Medulla oblongata (tissue), 1 donor: ENCODE results near the gene DDAH2.
"Not testable (repeated sequence)": the region's sequence is repeated elsewhere in the genome, so short reads cannot be mapped to it uniquely, and the experiment has no call there.

Source experiments
- DNase-seq: peaks from one replicate; pipeline ENCODE4 v3.0.0-alpha.2; 2015; ENCODE audit errors: extremely low spot score

DDAH2 gene

DNA sequence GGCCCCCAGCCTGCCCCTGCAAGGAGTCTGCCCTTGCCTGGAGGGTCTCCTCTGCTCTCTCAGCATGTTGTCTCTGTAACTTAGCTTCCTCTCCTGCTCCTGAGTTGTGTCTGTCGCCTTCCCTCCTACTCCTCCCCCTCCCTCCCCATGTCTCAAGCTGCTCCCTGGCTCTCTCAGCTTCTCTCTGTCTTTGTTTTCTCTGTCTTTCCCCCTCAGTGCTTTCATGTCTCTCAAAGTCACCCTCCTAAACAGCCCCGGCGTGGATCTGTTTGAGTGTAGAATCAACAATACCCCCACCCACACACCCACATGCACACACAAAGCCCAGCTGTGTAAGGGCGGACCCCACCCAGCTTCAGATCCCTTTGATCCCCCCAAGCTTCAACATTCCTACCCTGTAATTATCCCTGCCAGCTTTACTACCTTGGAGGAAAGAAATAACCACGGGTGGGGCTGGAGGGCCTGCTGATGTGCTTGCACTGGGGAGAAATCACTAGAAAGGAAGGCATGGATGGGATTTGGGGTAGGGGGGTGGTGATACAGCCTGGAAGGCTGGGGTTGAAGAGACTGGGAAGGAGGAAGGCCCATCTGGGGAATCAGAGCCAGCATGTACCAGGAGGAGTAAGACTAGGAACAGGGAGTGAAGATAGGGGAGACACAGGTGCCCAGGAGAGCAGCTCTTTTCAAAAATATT, 15.0 kb downstream of the DDAH2 start:
- no peak for DNase-seq

GRCh38 chr6:31713465-31713864, 15.6 kb downstream of the DDAH2 start:
- no peak for DNase-seq

DNA sequence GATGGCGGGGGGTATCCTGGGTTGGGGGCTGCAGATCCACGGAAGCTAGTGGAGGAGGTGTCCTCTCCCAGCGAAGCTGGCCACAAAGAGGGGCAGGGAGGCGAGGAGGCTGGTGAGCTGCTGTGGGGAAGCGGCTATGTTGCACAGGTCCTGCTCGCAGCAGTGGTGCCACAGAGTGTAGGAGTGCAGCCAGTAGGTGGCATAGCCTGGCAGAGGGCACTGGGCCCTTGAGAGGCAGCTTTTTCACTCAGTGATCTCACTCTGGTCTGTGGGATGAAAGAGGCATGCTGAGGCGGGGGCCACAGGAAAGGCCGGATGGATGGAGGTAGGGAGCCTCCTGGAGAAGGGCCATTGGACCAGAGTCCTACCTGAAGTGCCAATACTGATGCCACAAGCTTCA, 16.8 kb downstream of the DDAH2 start:
- no peak for DNase-seq

GRCh38 chr6:31711233-31711632, 17.9 kb downstream of the DDAH2 start:
- DNase-seq = no peak

- no peak for DNase-seq
Observed at GRCh38 chr6:31710523-31711219, 18.4 kb downstream of the DDAH2 start.

DNA sequence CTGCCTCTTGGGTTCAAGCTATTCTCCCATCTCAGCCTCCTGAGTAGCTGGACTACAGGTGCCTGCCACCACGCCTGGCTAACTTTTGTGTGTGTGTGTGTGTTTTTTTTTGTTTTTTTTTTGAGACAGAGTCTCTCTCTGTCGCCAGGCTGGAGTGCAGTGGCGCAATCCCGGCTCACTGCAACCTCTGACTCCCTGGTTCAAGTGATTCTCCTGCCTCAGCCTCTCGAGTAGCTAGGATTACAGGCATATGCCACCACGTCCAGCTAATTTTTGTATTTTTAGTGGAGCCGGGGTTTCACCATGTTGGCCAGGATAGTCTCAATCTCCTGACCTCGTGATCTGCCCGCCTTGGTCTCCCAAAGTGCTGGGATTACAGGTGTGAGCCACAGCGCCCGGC, 19.9 kb downstream of the DDAH2 start:
- DNase-seq = not testable (repeated sequence)

GRCh38 chr6:31708224-31708623, 20.9 kb downstream of the DDAH2 start:
- no peak for DNase-seq

GRCh38 chr6:31707701-31708100, 21.4 kb downstream of the DDAH2 start:
- DNase-seq = no peak

DNA sequence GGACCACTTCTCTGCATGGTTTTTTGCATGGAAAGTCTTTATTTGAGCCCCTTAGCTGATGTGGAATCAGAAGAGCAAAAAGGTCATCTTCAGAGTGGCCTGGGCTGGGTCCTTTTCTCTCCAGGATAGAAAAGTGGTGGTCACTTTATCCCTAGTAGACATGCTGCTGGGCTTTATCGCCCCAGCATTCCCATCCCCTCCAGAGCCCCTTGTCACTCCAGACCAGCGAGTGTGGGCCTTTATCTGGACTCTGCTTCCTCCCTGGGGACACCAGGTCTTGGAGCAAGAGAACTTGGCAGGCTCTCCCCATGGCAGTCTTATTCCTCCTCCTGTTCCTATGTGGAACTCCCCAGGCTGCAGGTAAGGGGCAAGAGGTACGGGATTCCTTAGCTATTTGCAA, 22.5 kb downstream of the DDAH2 start, which contains the start of gene LY6G6F:
Gene LY6G6F (plus strand): TSS at position 268 of the 400 bp plus-strand sequence. CDS start 41 bp downstream, at position 309.
- no peak for DNase-seq

DNA sequence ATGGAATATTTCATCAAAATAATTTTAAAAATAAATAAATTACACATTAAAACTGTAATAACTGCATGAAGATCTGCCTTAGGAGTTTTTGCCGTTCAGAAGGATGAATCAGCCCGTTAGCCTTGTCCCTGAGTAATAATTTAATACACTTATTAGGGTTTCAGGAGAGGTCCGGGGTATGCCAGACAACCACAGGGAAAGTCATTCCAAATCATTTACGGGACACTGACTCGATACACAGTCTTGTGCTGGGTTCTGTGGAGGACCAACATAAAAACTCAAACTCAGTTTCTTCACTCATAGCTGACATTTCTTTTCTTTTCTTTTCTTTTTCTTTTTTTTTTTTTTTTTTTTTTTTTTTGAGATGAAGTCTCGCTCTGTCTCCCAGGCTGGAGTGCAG, 23.2 kb downstream of the DDAH2 start:
- DNase-seq = no peak

DNA sequence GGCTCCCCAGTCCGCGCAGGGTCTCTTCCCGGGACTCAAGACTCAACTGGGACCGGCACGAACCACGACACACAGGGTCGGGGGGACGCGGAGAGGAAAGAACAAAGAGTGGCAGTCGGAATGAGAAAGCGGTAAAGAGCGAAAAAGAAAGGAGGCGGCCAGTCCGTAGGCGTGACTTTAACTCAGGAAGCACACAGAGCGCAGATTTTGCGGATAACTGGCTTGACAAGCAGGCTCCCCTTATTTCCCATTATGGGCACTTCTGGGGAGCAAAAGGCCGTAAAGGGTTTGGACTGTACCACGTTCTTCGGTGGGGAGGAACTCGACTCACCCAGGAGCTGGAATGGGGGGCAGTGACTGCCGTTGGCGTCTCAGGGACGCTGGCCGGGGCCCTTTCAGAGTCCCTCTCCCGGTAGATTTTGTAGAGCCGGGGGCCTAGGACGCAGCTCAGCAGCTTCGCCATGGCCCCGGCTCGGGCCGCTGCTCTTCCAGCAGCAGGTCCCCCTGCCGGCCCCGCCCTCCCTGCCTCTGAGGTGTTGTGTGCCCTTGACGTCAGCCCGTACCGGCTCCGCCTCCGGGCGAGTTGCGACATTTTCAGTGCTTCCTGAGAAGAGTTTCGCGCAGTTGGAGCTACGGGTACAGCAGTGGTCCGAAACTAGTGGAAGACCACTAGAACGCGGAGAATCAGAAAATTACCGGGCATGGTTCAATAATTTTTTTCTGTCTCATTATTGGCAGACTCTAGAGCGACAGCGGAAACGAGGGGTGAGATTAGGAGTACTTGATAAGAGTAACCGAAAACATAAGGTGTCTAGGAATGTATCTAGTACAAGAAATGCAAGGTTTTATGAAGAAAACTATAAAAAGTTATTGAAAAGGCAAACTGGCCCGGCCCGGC, 26.0 kb downstream of the DDAH2 start, which contains the start of gene ABHD16A:
Gene ABHD16A (minus strand): TSS at position 506 of the 898 bp plus-strand sequence. CDS start 43 bp downstream, at position 463.
- peak; percentile 99 for DNase-seq

GRCh38 chr6:31702405-31702818, 26.7 kb downstream of the DDAH2 start:
- no peak for DNase-seq

DNA sequence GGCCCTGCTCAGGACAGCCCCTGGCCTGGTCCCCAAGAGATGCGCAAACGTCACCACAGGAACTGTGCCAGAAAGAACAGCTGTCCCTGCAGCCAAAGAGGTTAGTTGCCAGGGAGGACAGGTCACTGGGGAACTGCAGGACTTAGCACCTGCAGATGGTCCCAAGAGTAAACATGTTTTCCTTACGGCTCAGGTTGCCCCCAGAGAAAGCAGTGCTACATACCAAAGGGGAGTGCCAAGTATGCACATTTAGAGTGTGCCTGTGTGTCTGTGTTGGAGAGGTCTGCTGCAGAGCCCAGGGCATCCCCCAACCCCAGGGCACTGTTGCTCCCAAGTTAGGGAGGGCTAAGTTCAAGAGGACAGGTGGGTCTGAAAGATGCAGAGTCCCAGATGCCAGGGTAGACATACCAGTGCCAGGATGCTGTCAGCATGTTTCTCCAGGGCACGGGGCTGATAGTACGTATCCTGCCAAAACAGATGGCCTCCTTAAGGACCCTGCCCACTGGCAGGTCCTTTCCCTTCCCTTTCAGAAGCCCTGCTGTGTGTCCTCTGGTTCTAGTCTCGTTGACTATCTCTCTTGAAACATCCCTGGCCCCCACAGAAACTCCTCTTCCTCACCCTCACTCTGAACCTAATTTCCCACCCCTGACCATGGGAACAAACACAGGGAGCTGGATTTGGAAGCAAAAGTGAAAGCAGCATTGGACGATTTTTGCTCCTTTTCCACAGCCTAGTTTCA, 27.3 kb downstream of the DDAH2 start:
- peak; percentile 27 for DNase-seq

DNA sequence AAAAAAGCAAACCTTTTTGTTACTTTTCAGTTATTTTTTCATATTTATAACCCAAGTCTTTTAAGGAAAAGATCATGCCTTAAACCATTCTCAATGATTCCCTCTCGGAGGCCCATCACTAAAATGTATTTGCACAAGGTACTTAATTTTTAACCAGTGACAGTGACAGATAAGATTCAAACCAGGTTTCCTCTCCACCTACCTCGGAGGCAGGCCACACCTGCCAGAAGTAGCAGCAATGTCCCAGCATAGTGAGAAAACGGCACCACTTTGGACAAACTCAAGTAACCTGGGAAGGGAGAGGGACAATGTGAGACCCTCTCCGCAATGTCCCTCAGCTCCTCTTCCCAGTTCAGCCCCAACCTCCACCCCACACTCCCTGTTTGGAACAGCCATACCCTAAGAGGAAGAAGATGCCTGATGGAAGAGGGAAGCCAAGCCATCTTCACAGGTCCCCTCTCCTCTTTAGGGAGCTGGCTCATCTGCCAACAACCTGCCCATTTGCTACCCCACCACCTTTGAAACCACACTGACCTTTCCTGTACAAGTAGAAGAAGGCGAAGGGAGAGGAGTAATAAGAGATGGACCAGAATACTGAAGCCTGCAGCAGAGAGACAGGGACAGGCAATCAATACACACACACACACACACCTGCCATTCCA, 28.2 kb downstream of the DDAH2 start:
- no peak for DNase-seq

GRCh38 chr6:31697555-31697954, 31.5 kb downstream of the DDAH2 start:
- DNase-seq = no peak

- DNase-seq = no peak
Observed at GRCh38 chr6:31693535-31693934, 35.6 kb downstream of the DDAH2 start.

- no peak for DNase-seq
Observed at GRCh38 chr6:31692886-31693285, 36.2 kb downstream of the DDAH2 start.

DNA sequence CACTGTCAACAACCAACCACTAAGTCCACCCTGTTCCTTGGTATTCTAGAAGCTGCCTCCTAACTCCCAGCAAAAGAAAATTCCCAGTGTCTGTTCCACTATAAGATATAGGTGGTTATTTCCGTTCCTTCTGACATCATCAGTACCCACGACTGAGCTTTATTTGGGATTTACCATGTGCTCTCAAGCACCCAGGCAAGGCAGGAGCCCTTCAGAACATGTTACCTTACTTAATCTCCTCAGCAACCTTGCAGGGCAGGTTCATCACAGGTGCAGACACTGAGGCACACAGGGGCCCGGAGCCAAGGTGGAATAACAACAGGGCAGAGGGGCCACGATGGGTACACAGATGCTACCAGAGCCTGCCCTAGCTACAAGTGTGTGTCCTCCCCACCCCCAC, 36.7 kb downstream of the DDAH2 start:
- DNase-seq = no peak

DNA sequence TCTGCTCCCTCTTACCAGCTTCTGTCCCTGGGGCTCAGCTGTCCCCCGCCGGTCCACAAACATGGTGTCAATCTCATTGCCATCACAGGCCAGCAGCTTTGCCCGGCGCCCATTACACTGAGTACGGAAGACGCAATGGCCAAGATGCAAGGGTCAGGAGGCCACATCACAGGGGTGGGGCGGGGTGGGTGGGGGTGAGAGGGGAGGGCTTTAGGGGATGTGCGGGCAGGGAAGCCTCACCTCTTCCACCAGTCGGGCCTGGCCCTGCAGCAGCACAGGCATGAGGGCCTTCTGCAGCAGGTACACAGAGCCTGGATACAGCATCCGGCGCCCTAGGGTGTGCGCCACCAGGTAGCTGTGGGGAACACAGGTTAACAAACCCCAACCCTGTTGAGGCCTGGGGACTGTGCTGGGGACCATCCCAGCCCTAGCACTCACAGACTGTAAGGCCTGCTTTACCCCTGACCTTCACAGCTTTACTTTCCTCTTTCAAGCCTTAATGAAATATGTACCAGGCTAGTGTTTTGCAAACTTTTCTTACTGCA, 37.5 kb downstream of the DDAH2 start:
- DNase-seq = no peak

GRCh38 chr6:31691078-31691463, 38.0 kb downstream of the DDAH2 start:
- DNase-seq = no peak
